Trophoblast cell (in vitro differentiated cells and primary cell): ENCODE data around the gene ANO6.
"Not testable (repeated sequence)": the region's sequence is repeated elsewhere in the genome, so short reads cannot be mapped to it uniquely, and the experiment has no call there.

Source experiments
- DNase-seq, 2 donors: peaks; one replicate each; pipeline ENCODE4 v3.0.0-alpha.2; 2016
- H2AFZ ChIP-seq: 2 replicates; pipeline ENCODE4 v1.6.1; 2013; ENCODE audit warnings: low read length, moderate library complexity, mild to moderate bottlenecking; ENCODE audit not compliant: insufficient read depth, poor library complexity
- H2AK5ac ChIP-seq: 2 replicates; pipeline ENCODE4 v1.6.1; 2013; ENCODE audit warnings: mild to moderate bottlenecking, low read length
- H2BK120ac ChIP-seq: 2 replicates; pipeline ENCODE4 v1.6.1; 2013; ENCODE audit warnings: low read length, mild to moderate bottlenecking, moderate library complexity; ENCODE audit not compliant: insufficient read depth, poor library complexity
- H2BK12ac ChIP-seq: 2 replicates; pipeline ENCODE4 v1.6.1; 2013; ENCODE audit warnings: mild to moderate bottlenecking, low read length, moderate library complexity
- H2BK5ac ChIP-seq: 2 replicates; pipeline ENCODE4 v1.6.1; 2013; ENCODE audit warnings: low read length, low read depth, moderate library complexity, mild to moderate bottlenecking; ENCODE audit not compliant: poor library complexity
- H3K14ac ChIP-seq: 2 replicates; pipeline ENCODE4 v1.6.1; 2013; ENCODE audit warnings: mild to moderate bottlenecking, low read length
- H3K18ac ChIP-seq: 2 replicates; pipeline ENCODE4 v1.6.1; 2013; ENCODE audit warnings: mild to moderate bottlenecking, low read length
- H3K23ac ChIP-seq: 2 replicates; pipeline ENCODE4 v1.6.1; 2013; ENCODE audit warnings: low read length
- H3K27ac ChIP-seq: 2 replicates; pipeline ENCODE4 v1.5.1; 2013; ENCODE audit warnings: low read depth, mild to moderate bottlenecking, inconsistent platforms, low read length, moderate library complexity
- H3K27me3 ChIP-seq: 2 replicates; pipeline ENCODE4 v1.6.1; 2013; ENCODE audit warnings: inconsistent platforms, mild to moderate bottlenecking, low read length, moderate library complexity; ENCODE audit not compliant: insufficient read depth
- H3K36me3 ChIP-seq, 2 experiments: 1 replicate in 1 of 2; 2 replicates in 1 of 2; pipeline ENCODE4 v1.6.1; 2013; ENCODE audit warnings: low read length in 2 of 2, mild to moderate bottlenecking in 2 of 2, moderate library complexity in 1 of 2; ENCODE audit not compliant: insufficient read depth in 2 of 2, control insufficient read depth in 1 of 2
- H3K4ac ChIP-seq: 2 replicates; pipeline ENCODE4 v1.6.1; 2013; ENCODE audit warnings: low read depth, mild to moderate bottlenecking, low read length, moderate library complexity
- H3K4me1 ChIP-seq, 2 experiments: 1 replicate in 1 of 2; 2 replicates in 1 of 2; pipeline ENCODE4 v1.6.1; 2013; ENCODE audit warnings: low read length in 2 of 2, mild to moderate bottlenecking in 2 of 2, moderate library complexity in 1 of 2; ENCODE audit not compliant: insufficient read depth in 2 of 2, control insufficient read depth in 1 of 2
- H3K4me2 ChIP-seq: 2 replicates; pipeline ENCODE4 v1.6.1; 2013; ENCODE audit warnings: inconsistent platforms, mild to moderate bottlenecking, low read length, moderate library complexity
- H3K4me3 ChIP-seq: 2 replicates; pipeline ENCODE4 v1.5.1; 2013; ENCODE audit warnings: mild to moderate bottlenecking, low read depth, low read length, inconsistent platforms
- H3K79me1 ChIP-seq: one replicate; pipeline ENCODE4 v1.6.1; 2013; ENCODE audit warnings: low read length
- H3K79me2 ChIP-seq: 2 replicates; pipeline ENCODE4 v1.6.1; 2013; ENCODE audit warnings: low read length, mild to moderate bottlenecking; ENCODE audit not compliant: control insufficient read depth, insufficient read depth, poor library complexity
- H3K9ac ChIP-seq: 2 replicates; pipeline ENCODE4 v1.6.1; 2013; ENCODE audit warnings: mild to moderate bottlenecking, low read length
- H3K9me3 ChIP-seq: 2 replicates; pipeline ENCODE4 v1.6.1; 2013; ENCODE audit warnings: low read depth, mild to moderate bottlenecking, control low read depth, inconsistent platforms, low read length; ENCODE audit not compliant: insufficient read depth
- H4K12ac ChIP-seq: 2 replicates; pipeline ENCODE4 v1.6.1; 2013; ENCODE audit warnings: low read depth, mild to moderate bottlenecking, low read length, moderate library complexity
- H4K8ac ChIP-seq: 2 replicates; pipeline ENCODE4 v1.6.1; 2013; ENCODE audit warnings: low read depth, mild to moderate bottlenecking, low read length, moderate library complexity
- H4K91ac ChIP-seq: one replicate; pipeline ENCODE4 v1.6.1; 2013; ENCODE audit warnings: low read depth, mild to moderate bottlenecking, low read length, moderate library complexity
- WGBS: extraction: QIAGEN DNeasy Blood & Tissue Kit; methylation state at CpG from one replicate; pipeline ENCODE4 v1.1.7; 2013; ENCODE audit warnings: missing lambda C conversion rate; ENCODE audit not compliant: insufficient read length, insufficient coverage; ENCODE audit errors: extremely low coverage; 5-methylcytosine and 5-hydroxymethylcytosine counted together

Gene ANO6

DNA sequence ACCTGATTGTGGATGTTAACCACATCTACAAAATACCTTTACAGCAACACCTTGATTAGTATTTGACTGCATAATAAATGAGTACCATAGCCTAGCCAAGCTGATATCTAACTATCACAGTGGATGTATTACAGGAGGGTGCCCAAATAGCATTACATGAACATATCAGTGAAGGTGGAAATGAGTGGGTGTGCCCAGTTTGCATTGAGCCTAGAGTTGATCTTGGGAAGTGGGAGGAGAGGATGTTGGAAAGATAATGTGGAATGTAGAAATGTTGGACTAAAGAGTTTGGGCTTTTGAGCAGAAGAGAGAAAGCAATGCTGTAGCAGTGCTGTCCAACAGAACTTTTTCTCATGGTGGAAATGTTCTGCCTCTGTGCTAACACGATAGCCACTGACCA is 98.9 kb downstream of the ANO6 start:
- Histone ChIP-seq H2BK5ac (no peak overlapping the region), H3K4me2 (no peak overlapping the region), H2BK12ac (no peak overlapping the region), H3K9me3 (no peaks in the 10 kb centered on the region), H3K36me3 (peaks cover 0 to 2% of the 10 kb centered on the region in 2 experiments), H3K4me1 (no peaks in the 10 kb centered on the region), H3K23ac (no peak overlapping the region), H3K14ac (no peak overlapping the region), H2AK5ac (no peak overlapping the region), H4K8ac (no peak overlapping the region), H3K9ac (no peak overlapping the region), H2BK120ac (no peak overlapping the region), H3K79me2 (no peaks in the 10 kb centered on the region), H4K12ac (no peak overlapping the region), H3K27me3 (no peaks in the 10 kb centered on the region), H3K4me3 (no peak overlapping the region), H3K27ac (no peak overlapping the region), H3K79me1 (no peaks in the 10 kb centered on the region), H3K4ac (no peak overlapping the region), H4K91ac (no peak overlapping the region), H2AFZ (no peak overlapping the region), H3K18ac (no peak overlapping the region)
- no CpG with 5 or more reads among the region's 1 CpG for WGBS
- no peak for DNase-seq

GRCh38 chr12:45315462-45315861 is 99.6 kb downstream of the ANO6 start:
- no peak overlapping the region for H2BK12ac ChIP-seq
- H3K9me3 ChIP-seq = no peaks in the 10 kb centered on the region
- no peaks in the 10 kb centered on the region for H3K27me3 ChIP-seq
- H2BK5ac ChIP-seq = no peak overlapping the region
- no peak overlapping the region for H3K4ac ChIP-seq
- H2AFZ ChIP-seq = no peak overlapping the region
- no peak overlapping the region for H3K23ac ChIP-seq
- H4K12ac ChIP-seq = no peak overlapping the region
- no peaks in the 10 kb centered on the region for H3K79me1 ChIP-seq
- H2BK120ac ChIP-seq = no peak overlapping the region
- no peak overlapping the region for H3K4me2 ChIP-seq
- no peak overlapping the region for H3K18ac ChIP-seq
- DNase-seq = no peak
- H3K14ac ChIP-seq = no peak overlapping the region
- no peaks in the 10 kb centered on the region for H3K79me2 ChIP-seq
- no CpG with 5 or more reads among the region's 4 CpGs for WGBS
- H3K36me3 ChIP-seq = peaks cover 0 to 2% of the 10 kb centered on the region in 2 experiments
- H4K91ac ChIP-seq = no peak overlapping the region
- H2AK5ac ChIP-seq = no peak overlapping the region
- H3K9ac ChIP-seq = no peak overlapping the region
- H3K4me1 ChIP-seq = no peaks in the 10 kb centered on the region
- H3K27ac ChIP-seq = no peak overlapping the region
- no peak overlapping the region for H4K8ac ChIP-seq
- H3K4me3 ChIP-seq = no peak overlapping the region

DNA sequence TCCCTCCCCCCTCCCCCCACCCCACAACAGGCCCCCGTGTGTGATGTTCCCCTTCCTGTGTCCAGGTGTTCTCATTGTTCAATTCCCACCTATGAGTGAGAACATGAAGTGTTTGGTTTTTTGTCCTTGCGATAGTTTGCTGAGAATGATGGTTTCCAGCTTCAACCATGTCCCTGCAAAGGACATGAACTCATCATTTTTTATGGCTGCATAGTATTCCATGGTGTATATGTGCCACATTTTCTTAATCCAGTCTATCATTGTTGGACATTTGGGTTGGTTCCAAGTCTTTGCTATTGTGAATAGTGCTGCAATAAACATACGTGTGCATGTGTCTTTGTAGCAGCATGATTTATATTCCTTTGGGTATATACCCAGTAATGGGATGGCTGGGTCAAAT is 101.4 kb downstream of the ANO6 start:
- DNase-seq, H3K18ac ChIP-seq, H2AK5ac ChIP-seq, H3K9me3 ChIP-seq, H3K14ac ChIP-seq, H3K79me1 ChIP-seq, H3K23ac ChIP-seq, H4K8ac ChIP-seq, H3K36me3 ChIP-seq, H3K4ac ChIP-seq, H3K27ac ChIP-seq, H4K12ac ChIP-seq, H2BK12ac ChIP-seq, H3K27me3 ChIP-seq, H3K79me2 ChIP-seq, H3K4me3 ChIP-seq, H4K91ac ChIP-seq, H3K9ac ChIP-seq, H3K4me1 ChIP-seq, H3K4me2 ChIP-seq, H2AFZ ChIP-seq, H2BK120ac ChIP-seq, H2BK5ac ChIP-seq: not testable (repeated sequence)
- WGBS = no CpG with 5 or more reads among the region's 3 CpGs

DNA sequence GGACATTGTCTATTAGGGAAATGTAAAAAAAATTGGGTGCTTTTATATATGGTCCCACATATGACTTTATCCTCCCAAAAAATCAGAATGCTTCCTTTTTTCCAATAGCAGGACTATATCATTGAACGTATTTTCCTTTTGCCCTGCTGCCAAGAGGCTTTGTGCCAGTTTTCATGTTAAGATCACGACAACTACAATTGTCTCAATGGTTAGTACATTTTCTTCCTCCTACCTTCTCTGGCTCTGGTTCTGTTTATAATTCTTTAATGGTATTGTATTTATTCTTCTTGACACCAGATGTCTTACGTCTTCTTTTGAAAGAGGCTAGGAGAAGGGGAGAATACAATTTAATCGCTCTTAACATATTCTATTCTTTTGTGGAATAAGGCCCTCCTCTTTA is 106.9 kb downstream of the ANO6 start:
- Histone ChIP-seq H3K4ac (no peak overlapping the region), H3K27ac (no peak overlapping the region), H3K23ac (no peak overlapping the region), H3K79me2 (no peaks in the 10 kb centered on the region), H2BK5ac (no peak overlapping the region), H3K4me2 (no peak overlapping the region), H3K9me3 (no peaks in the 10 kb centered on the region), H3K4me3 (no peak overlapping the region), H2AFZ (no peak overlapping the region), H3K18ac (no peak overlapping the region), H3K4me1 (peaks cover 0 to 5% of the 10 kb centered on the region in 2 experiments), H3K14ac (no peak overlapping the region), H4K12ac (no peak overlapping the region), H3K27me3 (no peaks in the 10 kb centered on the region), H3K79me1 (no peaks in the 10 kb centered on the region), H4K91ac (no peak overlapping the region), H4K8ac (no peak overlapping the region), H2AK5ac (no peak overlapping the region), H3K36me3 (no peaks in the 10 kb centered on the region), H2BK12ac (no peak overlapping the region), H3K9ac (no peak overlapping the region), H2BK120ac (no peak overlapping the region)
- DNase-seq = no peak
- no CpG with 5 or more reads among the region's 4 CpGs for WGBS
